Measurements from ENCODE around the gene SSPN. TPM values are rescaled to one million over a fixed set of nuclear protein-coding genes. Genes with fewer than 3 reads are reported as not detected.
A peak's percentile ranks its signal among the peaks of the same experiment; 100 is the strongest.

The SSPN gene
- total and polyA plus RNA-seq, 8 donors: 0.61 to 11.9 (median 4.4) TPM

GRCh38 chr12:26265606-26266005, 70.2 kb downstream of the SSPN start:
- no peak overlapping the region for H3K27ac ChIP-seq
- ATAC-seq: no peak

GRCh38 chr12:26266881-26267280, 71.5 kb downstream of the SSPN start:
- no peak for FAIRE-seq
- Histone ChIP-seq H3K27ac (no peak overlapping the region), H3K36me3 (no peaks in the 10 kb centered on the region), H3K4me1 (peaks cover 0 to 8% (median 0%) of the 10 kb centered on the region in 3 donors), H3K27me3 (no peaks in the 10 kb centered on the region), H3K4me3 (no peak overlapping the region), H3K9me3 (no peaks in the 10 kb centered on the region)
- no peak for TF ChIP-seq CTCF (IDR thresholded peaks at IDR 0.05)
- intact Hi-C loops (cut with DNase I): no loop called here
- DNase-seq: no peak
- ATAC-seq: no peak

More at GRCh38 chr12:26265606-26266005, 70.2 kb downstream of the SSPN start:
- TF ChIP-seq CTCF (IDR thresholded peaks at IDR 0.05): no peak
- no peak overlapping the region for H3K4me3 ChIP-seq
- H3K4me1 ChIP-seq: peaks cover 0 to 8% (median 0%) of the 10 kb centered on the region in 3 donors
- no peak for DNase-seq
- FAIRE-seq: no peak
- H3K36me3 ChIP-seq: no peaks in the 10 kb centered on the region
- H3K9me3 ChIP-seq: no peaks in the 10 kb centered on the region
- intact Hi-C loops (cut with DNase I): no loop called here
- H3K27me3 ChIP-seq: no peaks in the 10 kb centered on the region

GRCh38 chr12:26268841-26269561, 73.6 kb downstream of the SSPN start:
- H3K4me3 ChIP-seq: no peak overlapping the region
- no peak for TF ChIP-seq CTCF (IDR thresholded peaks at IDR 0.05)
- H3K27me3 ChIP-seq: no peaks in the 10 kb centered on the region
- H3K4me1 ChIP-seq: peaks cover 0 to 8% (median 7%) of the 10 kb centered on the region in 3 donors
- peak; percentile 39 to 78 (median 72) for ATAC-seq
- H3K36me3 ChIP-seq: no peaks in the 10 kb centered on the region
- DNase-seq: peak in 3 of 6 donors; percentile 40 to 59 (median 48)
- FAIRE-seq: no peak
- 28 to 39% methylated on average over 2 of the region's 2 CpGs for WGBS, 2 donors
- no peaks in the 10 kb centered on the region for H3K9me3 ChIP-seq
- H3K27ac ChIP-seq: peak overlapping the region in 1 of 4 donors; percentile 42
- intact Hi-C loops (cut with DNase I): no loop called here

GRCh38 chr12:26269562-26270284, 74.3 kb downstream of the SSPN start:
- H3K27ac ChIP-seq: peak overlapping the region in 1 of 4 donors; percentile 42
- WGBS, 2 donors: 91 to 93% methylated on average over 8 of the region's 8 CpGs
- H3K9me3 ChIP-seq: no peaks in the 10 kb centered on the region
- intact Hi-C loops (cut with DNase I): no loop called here
- no peaks in the 10 kb centered on the region for H3K27me3 ChIP-seq
- no peak for DNase-seq
- no peaks in the 10 kb centered on the region for H3K36me3 ChIP-seq
- TF ChIP-seq CTCF (IDR thresholded peaks at IDR 0.05): no peak
- ATAC-seq: no peak
- peaks cover 5 to 13% (median 8%) of the 10 kb centered on the region in 3 donors for H3K4me1 ChIP-seq
- FAIRE-seq: no peak
- no peak overlapping the region for H3K4me3 ChIP-seq

- intact Hi-C loops (cut with DNase I): no loop called here
- Histone ChIP-seq H3K36me3 (no peaks in the 10 kb centered on the region), H3K4me3 (no peak overlapping the region), H3K27ac (peak overlapping the region in 2 of 4 donors; percentile 43 to 66), H3K4me1 (peaks cover 5 to 23% (median 12%) of the 10 kb centered on the region in 3 donors), H3K27me3 (no peaks in the 10 kb centered on the region), H3K9me3 (no peaks in the 10 kb centered on the region)
- 55 to 69% methylated on average over 2 of the region's 2 CpGs for WGBS, 2 donors
- FAIRE-seq (no peak), ATAC-seq (no peak), DNase-seq (no peak)
- TF ChIP-seq CTCF (IDR thresholded peaks at IDR 0.05): no peak
These were observed 75.7 kb downstream of the SSPN start for GRCh38 chr12:26271024-26271423.
